Measurements from ENCODE around the gene ELF3. TPM values are rescaled to one million over a fixed set of nuclear protein-coding genes. Genes with fewer than 3 reads are reported as not detected.

The ELF3 gene
- total and polyA plus RNA-seq, 2 of the 8 experiments (the other 6 are each of a cell fraction or from before 2014, with no cell fraction given): 17.3 to 25.0 TPM

GRCh38 chr1:202018468-202019234, 8.3 kb downstream of the ELF3 start:
- Histone ChIP-seq H4K8ac (ENCODE audit: extremely low read depth, insufficient read depth, low read length) (peak overlapping the region; percentile 74), H4K91ac (replicated peaks; ENCODE audit: insufficient read length, low read length) (peak overlapping the region; percentile 68), H3K18ac (ENCODE audit: extremely low read depth, low read length) (peak overlapping the region; percentile 44), H3K9ac (replicated peaks in 1 of 4; ENCODE audit: extremely low read depth in 1 of 4, low read depth in 3 of 4, low read length in 3 of 4) (no peak overlapping the region), H3K14ac (ENCODE audit: insufficient read length) (no peak overlapping the region), H3K4me1 (replicated peaks in 1 of 4; ENCODE audit: control insufficient read depth in 3 of 4, insufficient read depth in 4 of 4, low read length in 3 of 4) (peaks cover 0 to 13% (median 2%) of the 10 kb centered on the region in 4 experiments; a peak in 5 of 7 replicates), H4K20me1 (replicated peaks in 1 of 2; ENCODE audit: control insufficient read depth in 1 of 2, insufficient read depth in 2 of 2, low read length in 2 of 2) (no peaks in the 10 kb centered on the region), H3K4ac (replicated peaks; ENCODE audit: insufficient read length, low read depth, low read length) (peak overlapping the region; percentile 73), H2BK12ac (ENCODE audit: low read depth, low read length) (0 out of 2 replicates have a peak overlapping the region, but pooled peaks have one; percentile 18), H3K79me1 (ENCODE audit: low read depth, low read length) (no peaks in the 10 kb centered on the region), H3K9me3 (ENCODE audit: insufficient read depth in 2 of 2, low read depth in 1 of 2, low read length in 1 of 2) (no peaks in the 10 kb centered on the region), H3K23ac (ENCODE audit: insufficient read length) (no peak overlapping the region), H3K23me2 (ENCODE audit: low read depth, low read length) (no peaks in the 10 kb centered on the region), H3K27me3 (replicated peaks in 1 of 4; ENCODE audit: control insufficient read depth in 3 of 4, extremely low read depth in 1 of 4, insufficient read depth in 3 of 4, low read length in 3 of 4) (no peaks in the 10 kb centered on the region), H2BK15ac (ENCODE audit: low read length) (peak overlapping the region; percentile 75; the same call in 1 of the 2 replicates), H3K79me2 (ENCODE audit: control insufficient read depth in 1 of 2, insufficient read depth in 2 of 2, low read length in 2 of 2) (no peaks in the 10 kb centered on the region), H2AK5ac (ENCODE audit: low read depth, low read length) (0 out of 2 replicates have a peak overlapping the region, but pooled peaks have one; percentile 56), H3K36me3 (ENCODE audit: control insufficient read depth in 2 of 4, insufficient read depth in 4 of 4, low read length in 3 of 4) (peaks cover 8 to 24% (median 10%) of the 10 kb centered on the region in 4 experiments; a peak in 7 of 8 replicates), H2BK20ac (ENCODE audit: low read length) (peak overlapping the region; percentile 74; the same call in 1 of the 2 replicates), H2BK120ac (replicated peaks; ENCODE audit: low read depth, low read length) (no peak overlapping the region), H3K4me3 (ENCODE audit: extremely low read depth in 1 of 4, insufficient read depth in 2 of 4, low read depth in 3 of 4, low read length in 4 of 4) (no peak overlapping the region), H3K4me2 (ENCODE audit: insufficient read depth in 1 of 2, low read depth in 2 of 2, low read length in 2 of 2) (no peak overlapping the region), H3K27ac (ENCODE audit: low read depth, low read length) (no peak overlapping the region), H3K56ac (replicated peaks; ENCODE audit: insufficient read length, low read depth, low read length) (no peak overlapping the region), H4K5ac (ENCODE audit: insufficient read length, low read depth, low read length) (no peak overlapping the region), H2AFZ (ENCODE audit: low read length) (no peak overlapping the region), H2BK5ac (ENCODE audit: low read depth, low read length) (peak overlapping the region; percentile 57; the same call in 1 of the 2 replicates)
- no peak for DNase-seq (ENCODE audit: low read depth in 1 of 2, low spot score in 2 of 2)
- FAIRE-seq: no peak
- TF ChIP-seq USF2 (IDR thresholded peaks at IDR 0.05; ENCODE audit: low read length) (no peak), CTBP2 (IDR thresholded peaks at IDR 0.05; ENCODE audit: borderline replicate concordance, insufficient read depth, insufficient read length, low read length) (no peak), CHD2 (IDR thresholded peaks at IDR 0.05; ENCODE audit: low read length) (no peak)
- WGBS, 2 experiments (ENCODE audit: extremely low coverage in 1 of 2, insufficient coverage in 1 of 2, insufficient read length in 1 of 2, insufficient replicate concordance in 2 of 2, low coverage in 1 of 2, low lambda C conversion rate in 2 of 2, missing lambda C conversion rate in 1 of 2): 82% methylated on average over 16 of the region's 19 CpGs; no CpG with 5 or more reads in 1 of the 2 experiments
- ChIA-PET CTCF (ENCODE audit: partially characterized antibody) (interaction anchor here (0.7 to 27.9 kb wide), 9 partner anchors 8 to 1664 kb away, joined by 3 to 1014 read pairs (median 3); partner anchors contain the start of genes ELF3 and GPR37L1), POLR2A (ENCODE audit: partially characterized antibody) (interaction anchor here (0.9 to 6.9 kb wide), 6 partner anchors 7 to 112 kb away, joined by 4 to 74 read pairs (median 14); partner anchors contain the start of gene ELF3)
